GM12865 (cell line): ENCODE data around the gene NFKBIA.

Experiments used
- DNase-seq: peaks from one replicate; pipeline ENCODE4 v3.0.0; 2010; ENCODE audit warnings: low read depth
- H3K4me3 ChIP-seq: 2 replicates; pipeline ENCODE4 v1.5.1; 2011; ENCODE audit warnings: mild to moderate bottlenecking, low read depth, low read length, control low read depth
- TF ChIP-seq, protein P1 (sequence below): IDR thresholded peaks from 2 replicates; pipeline ENCODE4 v1.5.1; 2011; ENCODE audit warnings: low read length, control low read depth, low read depth, inconsistent platforms; ENCODE audit not compliant: insufficient read depth; ENCODE audit errors: missing control alignments

Gene NFKBIA

GRCh38 chr14:35419429-35419841, 14.9 kb upstream of the NFKBIA start:
- TF ChIP-seq, protein P1, sequence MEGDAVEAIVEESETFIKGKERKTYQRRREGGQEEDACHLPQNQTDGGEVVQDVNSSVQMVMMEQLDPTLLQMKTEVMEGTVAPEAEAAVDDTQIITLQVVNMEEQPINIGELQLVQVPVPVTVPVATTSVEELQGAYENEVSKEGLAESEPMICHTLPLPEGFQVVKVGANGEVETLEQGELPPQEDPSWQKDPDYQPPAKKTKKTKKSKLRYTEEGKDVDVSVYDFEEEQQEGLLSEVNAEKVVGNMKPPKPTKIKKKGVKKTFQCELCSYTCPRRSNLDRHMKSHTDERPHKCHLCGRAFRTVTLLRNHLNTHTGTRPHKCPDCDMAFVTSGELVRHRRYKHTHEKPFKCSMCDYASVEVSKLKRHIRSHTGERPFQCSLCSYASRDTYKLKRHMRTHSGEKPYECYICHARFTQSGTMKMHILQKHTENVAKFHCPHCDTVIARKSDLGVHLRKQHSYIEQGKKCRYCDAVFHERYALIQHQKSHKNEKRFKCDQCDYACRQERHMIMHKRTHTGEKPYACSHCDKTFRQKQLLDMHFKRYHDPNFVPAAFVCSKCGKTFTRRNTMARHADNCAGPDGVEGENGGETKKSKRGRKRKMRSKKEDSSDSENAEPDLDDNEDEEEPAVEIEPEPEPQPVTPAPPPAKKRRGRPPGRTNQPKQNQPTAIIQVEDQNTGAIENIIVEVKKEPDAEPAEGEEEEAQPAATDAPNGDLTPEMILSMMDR: no peak
- no peak overlapping the region for H3K4me3 ChIP-seq
- no peak for DNase-seq

DNA sequence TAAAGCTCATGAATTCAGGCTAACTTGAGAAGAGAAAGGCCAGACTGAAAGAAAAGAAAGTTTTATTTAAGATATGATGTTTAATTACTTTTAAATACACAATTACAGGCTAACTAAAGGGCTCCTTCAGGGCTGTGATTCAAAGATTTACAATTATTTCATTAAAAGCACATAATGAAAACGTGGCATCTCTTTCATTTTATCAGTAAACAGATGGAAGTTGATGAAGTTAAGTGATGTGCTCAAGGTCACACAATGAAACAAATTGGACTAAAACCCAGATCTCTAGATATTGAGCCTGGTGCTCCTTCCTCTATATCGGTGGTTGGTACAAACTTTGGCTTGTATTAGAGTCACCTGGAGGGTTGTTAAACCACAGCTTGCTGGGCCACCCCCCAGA, 13.5 kb upstream of the NFKBIA start:
- TF ChIP-seq, protein P1: no peak
- no peak overlapping the region for H3K4me3 ChIP-seq
- no peak for DNase-seq

- H3K4me3 ChIP-seq: peak overlapping the region; percentile 25
- DNase-seq: peak; percentile 89
- TF ChIP-seq, protein P1: no peak
Measured at GRCh38 chr14:35416108-35416750, 11.7 kb upstream of the NFKBIA start.

- DNase-seq: no peak
- TF ChIP-seq, protein P1: no peak
- H3K4me3 ChIP-seq: no peak overlapping the region
Measured at GRCh38 chr14:35414365-35414764, 9.8 kb upstream of the NFKBIA start.

DNA sequence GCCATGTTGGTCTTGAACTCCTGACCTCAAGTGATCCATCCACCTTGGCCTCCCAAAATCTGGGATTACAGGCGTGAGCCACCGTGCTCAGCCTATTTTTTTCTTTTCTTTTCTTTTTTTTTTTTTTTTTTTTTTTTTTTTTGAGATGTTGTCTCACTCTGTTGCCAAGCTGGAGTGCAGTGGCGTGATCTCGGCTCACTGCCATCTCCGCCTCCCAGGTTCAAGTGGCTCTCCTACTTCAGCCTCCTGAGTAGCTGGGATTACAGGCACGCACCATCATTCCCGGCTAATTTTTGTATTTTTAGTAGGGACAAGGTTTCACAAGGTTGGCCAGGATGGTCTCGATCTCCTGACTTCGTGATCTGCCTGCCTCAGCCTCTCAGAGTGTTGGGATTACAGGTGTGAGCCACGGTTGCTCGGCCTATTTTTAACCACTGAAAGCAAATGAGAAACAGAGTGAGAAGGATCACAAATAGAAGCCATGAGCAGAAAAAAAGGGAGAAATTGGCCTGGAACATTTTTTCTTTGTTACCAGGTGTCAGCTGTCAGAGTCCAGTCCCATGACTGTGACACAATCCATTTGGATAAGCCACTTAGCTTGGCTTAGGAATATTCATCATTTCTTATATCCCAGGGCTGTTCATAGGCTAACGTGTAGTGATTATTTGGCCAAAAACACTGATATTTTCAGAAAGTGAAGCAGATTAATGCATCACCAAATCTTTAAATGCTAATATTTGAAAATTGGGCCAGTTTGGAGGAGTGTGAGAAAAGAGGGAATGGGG, 7.9 kb upstream of the NFKBIA start:
- TF ChIP-seq, protein P1: no peak
- no peak overlapping the region for H3K4me3 ChIP-seq
- no peak for DNase-seq

- TF ChIP-seq, protein P1: no peak
- no peak overlapping the region for H3K4me3 ChIP-seq
- DNase-seq: no peak
Measured at GRCh38 chr14:35410858-35411257, 6.3 kb upstream of the NFKBIA start.
